BE2C (cell line): ENCODE measurements around the gene VPS8.
"Not testable (repeated sequence)": the region's sequence is repeated elsewhere in the genome, so short reads cannot be mapped to it uniquely, and the experiment has no call there.

ENCODE experiments used
- DNase-seq: peaks from one replicate; pipeline ENCODE4 v3.0.0-alpha.2; 2020
- H3K27me3 ChIP-seq: fragments of 250-450 bp; sonication (Bioruptor Pico); 2 replicates; pipeline ENCODE4 v1.5.1; 2020; ENCODE audit warnings: mild to moderate bottlenecking
- H3K36me3 ChIP-seq: fragments of 250-450 bp; sonication (Bioruptor Pico); 2 replicates; pipeline ENCODE4 v1.5.1; 2020; ENCODE audit warnings: mild to moderate bottlenecking
- H3K4me1 ChIP-seq: fragments of 250-450 bp; sonication (Bioruptor Pico); 2 replicates; pipeline ENCODE4 v1.5.1; 2020
- H3K4me3 ChIP-seq: 2 replicates; pipeline ENCODE4 v1.5.1; 2011; ENCODE audit warnings: low read depth, low read length
- H3K9me3 ChIP-seq: fragments of 250-450 bp; sonication (Bioruptor Pico); 2 replicates; pipeline ENCODE4 v1.5.1; 2020
- CTCF ChIP-seq: IDR thresholded peaks from 2 replicates; pipeline ENCODE4 v1.5.1; 2012; ENCODE audit warnings: mild to moderate bottlenecking, low read depth, low read length

The VPS8 gene

GRCh38 chr3:184986366-184986889 is 174.5 kb downstream of the VPS8 start:
- Histone ChIP-seq H3K4me1 (no peaks in the 10 kb centered on the region), H3K9me3 (no peaks in the 10 kb centered on the region), H3K4me3 (no peak overlapping the region), H3K27me3 (no peaks in the 10 kb centered on the region), H3K36me3 (0 out of 2 replicates have a peak, but pooled peaks cover 2% of the 10 kb centered on the region)
- no peak for TF ChIP-seq CTCF
- no peak for DNase-seq

- no peak overlapping the region for H3K4me3 ChIP-seq
- H3K9me3 ChIP-seq: no peaks in the 10 kb centered on the region
- H3K27me3 ChIP-seq: no peaks in the 10 kb centered on the region
- no peak for TF ChIP-seq CTCF
- H3K4me1 ChIP-seq: no peaks in the 10 kb centered on the region
- peaks cover 2% of the 10 kb centered on the region for H3K36me3 ChIP-seq
- DNase-seq: no peak
Measured at GRCh38 chr3:184993394-184993793, 181.4 kb downstream of the VPS8 start.

- not testable (repeated sequence) for H3K27me3 ChIP-seq, DNase-seq, H3K9me3 ChIP-seq
Measured at GRCh38 chr3:185003876-185004275, 191.9 kb downstream of the VPS8 start.

GRCh38 chr3:185009650-185010049 is 197.7 kb downstream of the VPS8 start:
- no peaks in the 10 kb centered on the region for H3K36me3 ChIP-seq
- no peaks in the 10 kb centered on the region for H3K9me3 ChIP-seq
- peaks cover 4% of the 10 kb centered on the region; the same call in 1 of the 2 replicates for H3K4me1 ChIP-seq
- no peak overlapping the region for H3K4me3 ChIP-seq
- DNase-seq: no peak
- no peak for TF ChIP-seq CTCF
- H3K27me3 ChIP-seq: no peaks in the 10 kb centered on the region

More at GRCh38 chr3:185003876-185004275, 191.9 kb downstream of the VPS8 start:
- not testable (repeated sequence) for H3K36me3 ChIP-seq, H3K4me1 ChIP-seq, H3K4me3 ChIP-seq

GRCh38 chr3:185017584-185017983 is 205.6 kb downstream of the VPS8 start:
- DNase-seq, H3K27me3 ChIP-seq, H3K36me3 ChIP-seq, H3K4me3 ChIP-seq, H3K9me3 ChIP-seq, H3K4me1 ChIP-seq: not testable (repeated sequence)

- H3K4me1 ChIP-seq, H3K4me3 ChIP-seq, DNase-seq, H3K9me3 ChIP-seq, H3K27me3 ChIP-seq, H3K36me3 ChIP-seq: not testable (repeated sequence)
Measured at GRCh38 chr3:185017996-185018395, 206.0 kb downstream of the VPS8 start.

- H3K36me3 ChIP-seq: no peaks in the 10 kb centered on the region
- H3K9me3 ChIP-seq: no peaks in the 10 kb centered on the region
- no peaks in the 10 kb centered on the region for H3K27me3 ChIP-seq
- no peak for DNase-seq
- no peak overlapping the region for H3K4me3 ChIP-seq
- no peak for TF ChIP-seq CTCF
- H3K4me1 ChIP-seq: peaks cover 3% of the 10 kb centered on the region; the same call in 1 of the 2 replicates
Measured at GRCh38 chr3:185021256-185021655, 209.3 kb downstream of the VPS8 start.

GRCh38 chr3:185024406-185024805 is 212.4 kb downstream of the VPS8 start:
- TF ChIP-seq CTCF: no peak
- no peaks in the 10 kb centered on the region for H3K27me3 ChIP-seq
- no peak overlapping the region for H3K4me3 ChIP-seq
- no peaks in the 10 kb centered on the region for H3K9me3 ChIP-seq
- DNase-seq: no peak
- no peaks in the 10 kb centered on the region for H3K36me3 ChIP-seq
- peaks cover 3% of the 10 kb centered on the region; the same call in 1 of the 2 replicates for H3K4me1 ChIP-seq
